HepG2 (cell line): ENCODE data around the gene CRYM. TPM values are rescaled to one million over a fixed set of nuclear protein-coding genes. Genes with fewer than 3 reads are reported as not detected.

Experiments used
- ADNP ChIP-seq: sonication (generic); formaldehyde crosslinking; IDR thresholded peaks from 2 replicates; pipeline ENCODE4 v1.4.0; 2020; ENCODE audit warnings: missing genetic modification reagents
- EZH2 ChIP-seq: conservative IDR thresholded peaks from 2 replicates; pipeline ENCODE4 v1.6.1; 2012; ENCODE audit warnings: mild to moderate bottlenecking, low read depth, low read length, moderate library complexity
- NFIC ChIP-seq: IDR thresholded peaks from 2 replicates; pipeline ENCODE4 v1.6.1; 2012; ENCODE audit warnings: mild to moderate bottlenecking, low read length, inconsistent platforms
- NONO ChIP-seq, 2 experiments: fragments of 450-650 bp in 1 of 2; sonication (generic) in 1 of 2; formaldehyde crosslinking in 1 of 2; IDR thresholded peaks in 1 of 2; conservative IDR thresholded peaks in 1 of 2; 2 replicates each; pipeline versions ENCODE4 v1.6.1 to v1.8.0; 2017 to 2022; ENCODE audit warnings: mild to moderate bottlenecking in 1 of 2, missing genetic modification reagents in 1 of 2, moderate library complexity in 1 of 2
- REL ChIP-seq: sonication (generic); formaldehyde crosslinking; conservative IDR thresholded peaks from 2 replicates; pipeline ENCODE4 v1.8.0; 2022; ENCODE audit warnings: mild to moderate bottlenecking, missing genetic modification reagents, moderate library complexity
- RXRA ChIP-seq: sonication (generic); formaldehyde crosslinking; IDR thresholded peaks from 2 replicates; pipeline ENCODE4 v1.5.1; 2020; ENCODE audit warnings: missing genetic modification reagents
- ZBTB33 ChIP-seq: sonication (generic); formaldehyde crosslinking; IDR thresholded peaks from 2 replicates; pipeline ENCODE4 v1.4.0; 2020; ENCODE audit warnings: missing genetic modification reagents
- ZFAT ChIP-seq: sonication (generic); formaldehyde crosslinking; conservative IDR thresholded peaks from 2 replicates; pipeline ENCODE4 v1.8.1; 2023; ENCODE audit warnings: missing genetic modification reagents, inconsistent platforms
- ZFY ChIP-seq: sonication (generic); formaldehyde crosslinking; IDR thresholded peaks from 2 replicates; pipeline ENCODE4 v1.4.0; 2020; ENCODE audit warnings: missing genetic modification reagents
- ZNF451 ChIP-seq: sonication (generic); formaldehyde crosslinking; IDR thresholded peaks from 2 replicates; pipeline ENCODE4 v1.5.0; 2020; ENCODE audit warnings: mild to moderate bottlenecking, missing genetic modification reagents
- ZNF503 ChIP-seq: sonication (generic); formaldehyde crosslinking; IDR thresholded peaks from 2 replicates; pipeline ENCODE4 v1.4.0; 2020; ENCODE audit warnings: missing genetic modification reagents
- ZNF652 ChIP-seq: IDR thresholded peaks from 2 replicates; pipeline ENCODE4 v1.6.1; 2016; ENCODE audit warnings: low read depth, borderline replicate concordance
- ZSCAN30 ChIP-seq: sonication (generic); formaldehyde crosslinking; IDR thresholded peaks from 2 replicates; pipeline ENCODE4 v1.5.0; 2020; ENCODE audit warnings: mild to moderate bottlenecking, missing genetic modification reagents
- polyA plus RNA-seq, 8 experiments: library from polyadenylated mRNA; depleted of rRNA in 3 of 8; stranded (reverse) in 7 of 8; unstranded in 1 of 8; fragments of >200 nt; fragmentation: Illumina TruSeq in 4 of 8; extraction: Trizol in 4 of 8; gene quantifications; 2 replicates each; pipeline versions ENCODE4 v1.2.1 to v1.2.3, GENCODE V29; 2011 to 2016; ENCODE audit warnings: low read depth in 4 of 8, missing spikeins in 1 of 8, mixed read lengths in 1 of 8; ENCODE audit not compliant: insufficient read depth in 1 of 8
- total RNA-seq, 5 experiments: library from RNA; depleted of rRNA; stranded (reverse); fragments of >200 nt; fragmentation: Illumina TruSeq; extraction: Trizol; gene quantifications; 2 replicates each; pipeline ENCODE4 v1.2.3, GENCODE V29; 2016; ENCODE audit warnings: low read depth in 1 of 5
- TF ChIP-seq, protein P1 (sequence below): sonication (generic); formaldehyde crosslinking; IDR thresholded peaks from 2 replicates; pipeline ENCODE4 v1.5.1; 2020; ENCODE audit warnings: missing genetic modification reagents, mild to moderate bottlenecking, borderline replicate concordance
- TF ChIP-seq, protein P2 (sequence below): sonication (generic); formaldehyde crosslinking; IDR thresholded peaks from 2 replicates; pipeline ENCODE4 v1.5.0; 2020; ENCODE audit warnings: missing genetic modification reagents
- TF ChIP-seq, protein P3 (sequence below): sonication (generic); formaldehyde crosslinking; IDR thresholded peaks from 2 replicates; pipeline ENCODE4 v1.5.1; 2020; ENCODE audit warnings: mild to moderate bottlenecking, missing genetic modification reagents, moderate library complexity

CRYM gene
- total and polyA plus RNA-seq, 2 of the 13 experiments (the other 11 are each of a cell fraction or from before 2014, with no cell fraction given) = 1.9 to 2.2 TPM

- TF ChIP-seq NFIC (0 out of 2 replicates have a peak, but pooled peaks have one; percentile 27), ZNF503 (CRISPR knock-in tag) (no peak), ZSCAN30 (no peak), NONO (IDR thresholded peaks at IDR 0.05) (no peak), NONO (CRISPR knock-in tag; conservative IDR thresholded peaks at IDR 0.05) (no peak), ADNP (CRISPR knock-in tag) (no peak), REL (CRISPR knock-in tag) (no peak), ZFY (CRISPR knock-in tag) (peak; percentile 38; the same call in 1 of the 2 replicates), EZH2 (no peak), ZNF451 (CRISPR knock-in tag) (peak; percentile 69; the same call in 1 of the 2 replicates), ZNF652 (no peak), ZBTB33 (CRISPR knock-in tag) (no peak), ZFAT (CRISPR knock-in tag) (no peak), RXRA (no peak; the same call in 1 of the 2 replicates)
- TF ChIP-seq, protein P1, sequence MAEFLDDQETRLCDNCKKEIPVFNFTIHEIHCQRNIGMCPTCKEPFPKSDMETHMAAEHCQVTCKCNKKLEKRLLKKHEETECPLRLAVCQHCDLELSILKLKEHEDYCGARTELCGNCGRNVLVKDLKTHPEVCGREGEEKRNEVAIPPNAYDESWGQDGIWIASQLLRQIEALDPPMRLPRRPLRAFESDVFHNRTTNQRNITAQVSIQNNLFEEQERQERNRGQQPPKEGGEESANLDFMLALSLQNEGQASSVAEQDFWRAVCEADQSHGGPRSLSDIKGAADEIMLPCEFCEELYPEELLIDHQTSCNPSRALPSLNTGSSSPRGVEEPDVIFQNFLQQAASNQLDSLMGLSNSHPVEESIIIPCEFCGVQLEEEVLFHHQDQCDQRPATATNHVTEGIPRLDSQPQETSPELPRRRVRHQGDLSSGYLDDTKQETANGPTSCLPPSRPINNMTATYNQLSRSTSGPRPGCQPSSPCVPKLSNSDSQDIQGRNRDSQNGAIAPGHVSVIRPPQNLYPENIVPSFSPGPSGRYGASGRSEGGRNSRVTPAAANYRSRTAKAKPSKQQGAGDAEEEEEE (CRISPR knock-in tag) = no peak
- TF ChIP-seq, protein P2, sequence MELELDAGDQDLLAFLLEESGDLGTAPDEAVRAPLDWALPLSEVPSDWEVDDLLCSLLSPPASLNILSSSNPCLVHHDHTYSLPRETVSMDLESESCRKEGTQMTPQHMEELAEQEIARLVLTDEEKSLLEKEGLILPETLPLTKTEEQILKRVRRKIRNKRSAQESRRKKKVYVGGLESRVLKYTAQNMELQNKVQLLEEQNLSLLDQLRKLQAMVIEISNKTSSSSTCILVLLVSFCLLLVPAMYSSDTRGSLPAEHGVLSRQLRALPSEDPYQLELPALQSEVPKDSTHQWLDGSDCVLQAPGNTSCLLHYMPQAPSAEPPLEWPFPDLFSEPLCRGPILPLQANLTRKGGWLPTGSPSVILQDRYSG (CRISPR knock-in tag) = no peak
- TF ChIP-seq, protein P3, sequence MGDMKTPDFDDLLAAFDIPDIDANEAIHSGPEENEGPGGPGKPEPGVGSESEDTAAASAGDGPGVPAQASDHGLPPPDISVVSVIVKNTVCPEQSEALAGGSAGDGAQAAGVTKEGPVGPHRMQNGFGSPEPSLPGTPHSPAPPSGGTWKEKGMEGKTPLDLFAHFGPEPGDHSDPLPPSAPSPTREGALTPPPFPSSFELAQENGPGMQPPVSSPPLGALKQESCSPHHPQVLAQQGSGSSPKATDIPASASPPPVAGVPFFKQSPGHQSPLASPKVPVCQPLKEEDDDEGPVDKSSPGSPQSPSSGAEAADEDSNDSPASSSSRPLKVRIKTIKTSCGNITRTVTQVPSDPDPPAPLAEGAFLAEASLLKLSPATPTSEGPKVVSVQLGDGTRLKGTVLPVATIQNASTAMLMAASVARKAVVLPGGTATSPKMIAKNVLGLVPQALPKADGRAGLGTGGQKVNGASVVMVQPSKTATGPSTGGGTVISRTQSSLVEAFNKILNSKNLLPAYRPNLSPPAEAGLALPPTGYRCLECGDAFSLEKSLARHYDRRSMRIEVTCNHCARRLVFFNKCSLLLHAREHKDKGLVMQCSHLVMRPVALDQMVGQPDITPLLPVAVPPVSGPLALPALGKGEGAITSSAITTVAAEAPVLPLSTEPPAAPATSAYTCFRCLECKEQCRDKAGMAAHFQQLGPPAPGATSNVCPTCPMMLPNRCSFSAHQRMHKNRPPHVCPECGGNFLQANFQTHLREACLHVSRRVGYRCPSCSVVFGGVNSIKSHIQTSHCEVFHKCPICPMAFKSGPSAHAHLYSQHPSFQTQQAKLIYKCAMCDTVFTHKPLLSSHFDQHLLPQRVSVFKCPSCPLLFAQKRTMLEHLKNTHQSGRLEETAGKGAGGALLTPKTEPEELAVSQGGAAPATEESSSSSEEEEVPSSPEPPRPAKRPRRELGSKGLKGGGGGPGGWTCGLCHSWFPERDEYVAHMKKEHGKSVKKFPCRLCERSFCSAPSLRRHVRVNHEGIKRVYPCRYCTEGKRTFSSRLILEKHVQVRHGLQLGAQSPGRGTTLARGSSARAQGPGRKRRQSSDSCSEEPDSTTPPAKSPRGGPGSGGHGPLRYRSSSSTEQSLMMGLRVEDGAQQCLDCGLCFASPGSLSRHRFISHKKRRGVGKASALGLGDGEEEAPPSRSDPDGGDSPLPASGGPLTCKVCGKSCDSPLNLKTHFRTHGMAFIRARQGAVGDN (CRISPR knock-in tag) = peak; percentile 78
These were observed 5.6 kb upstream of the CRYM start (continued) for GRCh38 chr16:21283521-21284289.
